K562 (cell line): ENCODE data around the gene KCNJ2. TPM values are rescaled to one million over a fixed set of nuclear protein-coding genes. Genes with fewer than 3 reads are reported as not detected.

Experiments used
- ATAC-seq: fragments of 200-7000 bp; cut with Tn5 transposase; 3 replicates; pipeline ENCODE4 v1.9.1; 2020; ENCODE audit warnings: moderate library complexity
- BruUV-seq: library from RNA; stranded (reverse); fragments of 400-500 nt; replicated peaks from 2 replicates; lab custom pipeline; 2021; lab: Mats Ljungman, UMichigan
- CTCF ChIA-PET: fragments of 300-600 bp; formaldehyde crosslinking; extraction: SDS; loops from one replicate; lab custom pipeline; 2021; ENCODE audit warnings: low intra/inter-chr PET ratio; lab: Yijun Ruan, JAX
- POLR2A ChIA-PET: fragments of 300-600, 350-650 bp; sonication (Branson Sonifier 250); formaldehyde crosslinking; extraction: SDS; loops from one replicate; lab custom pipeline; 2021; ENCODE audit warnings: antibody characterized with exemption, inconsistent platforms; lab: Yijun Ruan, JAX
- DNase-seq, 4 experiments: peaks; one replicate each; pipeline versions ENCODE4 v3.0.0 to v3.0.0-alpha.2; 2011 to 2018; ENCODE audit warnings: low spot score in 3 of 4, mixed read lengths in 3 of 4; ENCODE audit errors: extremely low read depth in 1 of 4
- FAIRE-seq: peaks from 2 replicates; lab custom pipeline; 2011; peaks lifted over from hg19 to GRCh38; lab: Jason Lieb, UNC
- H2AFZ ChIP-seq: 2 replicates; pipeline ENCODE4 v1.6.0; 2011; ENCODE audit warnings: low read depth, low read length, control low read depth, inconsistent platforms
- H3K27ac ChIP-seq: fragments of 200-600 bp; 3 replicates; pipeline ENCODE4 v1.8.0; 2011; ENCODE audit warnings: low read depth, mild to moderate bottlenecking, control low read depth, inconsistent platforms, low read length, moderate library complexity, mixed read lengths; ENCODE audit errors: extremely low read depth
- H3K27me3 ChIP-seq, 2 experiments: fragments of 300-600 bp in 1 of 2; 2 replicates in 1 of 2; 3 replicates in 1 of 2; pipeline versions ENCODE4 v1.6.0 to v1.8.0; 2011; ENCODE audit warnings: inconsistent platforms in 2 of 2, low read length in 2 of 2, mild to moderate bottlenecking in 1 of 2, mixed read lengths in 1 of 2, moderate library complexity in 1 of 2; ENCODE audit not compliant: control insufficient read depth in 2 of 2, insufficient read depth in 2 of 2
- H3K36me3 ChIP-seq: fragments of 300-600 bp; 3 replicates; pipeline ENCODE4 v1.8.0; 2011; ENCODE audit warnings: mild to moderate bottlenecking, low read length, inconsistent platforms; ENCODE audit not compliant: control insufficient read depth, insufficient read depth
- H3K4me1 ChIP-seq, 2 experiments: fragments of 200-600 bp in 1 of 2; replicated peaks in 1 of 2; 2 replicates in 1 of 2; 3 replicates in 1 of 2; pipeline versions ENCODE4 v1.5.1 to v1.8.0; 2011; ENCODE audit warnings: inconsistent platforms in 2 of 2, low read length in 2 of 2, mild to moderate bottlenecking in 1 of 2, mixed read lengths in 1 of 2, moderate library complexity in 1 of 2; ENCODE audit not compliant: control insufficient read depth in 2 of 2, insufficient read depth in 2 of 2
- H3K4me2 ChIP-seq: 2 replicates; pipeline ENCODE4 v1.6.1; 2011; ENCODE audit warnings: low read length, control low read depth, inconsistent platforms, mixed read lengths; ENCODE audit not compliant: insufficient read depth
- H3K4me3 ChIP-seq: fragments of 200-600 bp; sonication (generic), shearing (Covaris generic); 2 replicates; pipeline ENCODE4 v1.5.1; 2016; ENCODE audit warnings: control low read depth, inconsistent platforms
- H3K79me2 ChIP-seq: fragments of 200-600 bp; 3 replicates; pipeline ENCODE4 v1.8.0; 2011; ENCODE audit warnings: low read length, inconsistent platforms; ENCODE audit not compliant: control insufficient read depth, insufficient read depth
- H3K9ac ChIP-seq, 2 experiments: 2 replicates each; pipeline versions ENCODE4 v1.6.0 to v1.6.1; 2011; ENCODE audit warnings: low read depth in 2 of 2, low read length in 2 of 2, control low read depth in 1 of 2, inconsistent platforms in 1 of 2, mild to moderate bottlenecking in 1 of 2, mixed read lengths in 1 of 2; ENCODE audit not compliant: insufficient read depth in 1 of 2
- H3K9me1 ChIP-seq: one replicate; pipeline ENCODE4 v1.6.0; 2011; ENCODE audit warnings: inconsistent platforms, mild to moderate bottlenecking, low read length, moderate library complexity; ENCODE audit not compliant: control insufficient read depth, insufficient read depth
- H3K9me3 ChIP-seq: replicated peaks from 2 replicates; pipeline ENCODE4 v1.5.1; 2011; ENCODE audit warnings: low read depth, low read length, inconsistent platforms; ENCODE audit not compliant: control insufficient read depth, insufficient read depth
- H4K20me1 ChIP-seq: replicated peaks from 2 replicates; pipeline ENCODE4 v1.6.1; 2011; ENCODE audit warnings: low read length, inconsistent platforms, mixed read lengths; ENCODE audit not compliant: control insufficient read depth, insufficient read depth
- ASH1L ChIP-seq: fragments of 450-650 bp; IDR thresholded peaks from 2 replicates; pipeline ENCODE4 v1.6.1; 2018; ENCODE audit warnings: borderline replicate concordance, mild to moderate bottlenecking, low read depth; ENCODE audit not compliant: partially characterized antibody
- HMGN3 ChIP-seq: IDR thresholded peaks from 2 replicates; pipeline ENCODE4 v1.6.1; 2011; ENCODE audit warnings: borderline replicate concordance, low read depth, mild to moderate bottlenecking, mixed read lengths, low read length; ENCODE audit not compliant: insufficient read length; ENCODE audit errors: extremely low read depth
- NCOA6 ChIP-seq: fragments of 450-650 bp; IDR thresholded peaks from 2 replicates; pipeline ENCODE4 v1.6.1; 2017; ENCODE audit warnings: mild to moderate bottlenecking
- NFXL1 ChIP-seq: fragments of 450-650 bp; formaldehyde crosslinking; IDR thresholded peaks from 2 replicates; pipeline ENCODE4 v1.4.0; 2021; ENCODE audit warnings: mild to moderate bottlenecking
- ZBTB40 ChIP-seq, 2 experiments: fragments of 450-650 bp in 1 of 2; sonication (generic) in 1 of 2; formaldehyde crosslinking in 1 of 2; IDR thresholded peaks; 2 replicates each; pipeline versions ENCODE4 v1.7.1 to v1.9.0; 2016 to 2022; ENCODE audit warnings: inconsistent platforms in 1 of 2, mild to moderate bottlenecking in 1 of 2, missing genetic modification reagents in 1 of 2
- ZKSCAN8 ChIP-seq: fragments of 200-800 bp; sonication (Bioruptor generic); IDR thresholded peaks from 2 replicates; pipeline ENCODE4 v1.6.1; 2016; ENCODE audit warnings: missing genetic modification characterization, missing compliant biosample characterization
- ZNF347 ChIP-seq: fragments of 450-650 bp; formaldehyde crosslinking; IDR thresholded peaks from 2 replicates; pipeline ENCODE4 v1.4.0; 2020; ENCODE audit warnings: low read depth, mild to moderate bottlenecking, moderate library complexity
- WGBS: fragments of 100-300 bp; shearing (Covaris generic); methylation state at CpG from one replicate; pipeline ENCODE4 v1.1.6; 2016; ENCODE audit warnings: low coverage, mixed read lengths; ENCODE audit not compliant: insufficient coverage; ENCODE audit errors: missing lambda C conversion rate; 5-methylcytosine and 5-hydroxymethylcytosine counted together
- in situ Hi-C: fragments of 300-500 bp; cut with MboI; formaldehyde crosslinking; loops from 4 replicates; pipeline ENCODE4 v1.15.0; 2018; ENCODE audit warnings: inconsistent platforms, mixed read lengths
- intact Hi-C: fragments of 100-400 bp; cut with micrococcal nuclease; formaldehyde crosslinking; loops from 2 replicates; pipeline ENCODE4 v1.14.2; 2022
- polyA plus RNA-seq, 8 experiments: library from polyadenylated mRNA; depleted of rRNA in 4 of 8; stranded (reverse) in 5 of 8; unstranded in 3 of 8; fragments of >200 nt; fragmentation: Nextera tagmentation in 2 of 8; fragmentation: Illumina TruSeq in 1 of 8; extraction: Ambion mirVana in 2 of 8; extraction: Trizol in 1 of 8; gene quantifications; 2 replicates each; pipeline versions ENCODE4 v1.2.1 to v1.2.3, GENCODE V29; 2011 to 2014; ENCODE audit warnings: inconsistent platforms in 1 of 8, missing spikeins in 1 of 8
- total RNA-seq, 7 experiments: library from RNA; depleted of rRNA in 6 of 7; stranded (reverse); fragments of >200 nt in 6 of 7; fragmentation: Illumina TruSeq in 2 of 7; extraction: Trizol in 2 of 7; gene quantifications; 2 replicates each; pipeline versions ENCODE4 v1.2.1 to v1.2.3, GENCODE V29; 2011 to 2021; ENCODE audit warnings: low replicate concordance in 1 of 7

The KCNJ2 gene
- total and polyA plus RNA-seq, 9 of the 15 experiments (the other 6 are each of a cell fraction or from before 2014, with no cell fraction given), result not detected

- Histone ChIP-seq H3K4me2 (peak overlapping the region; percentile 0; the same call in 1 of the 2 replicates), H3K9ac (no peak overlapping the region), H4K20me1 (0 out of 2 replicates have a peak, but pooled peaks cover 4% of the 10 kb centered on the region), H3K27ac (0 out of 3 replicates have a peak overlapping the region, but pooled peaks have one; percentile 26), H3K4me3 (no peak overlapping the region), H3K4me1 (no peaks in the 10 kb centered on the region; a peak in 1 of 5 replicates), H2AFZ (peak overlapping the region; percentile 35), H3K79me2 (peaks cover 32% of the 10 kb centered on the region), H3K36me3 (peaks cover 15% of the 10 kb centered on the region; the same call in 1 of the 3 replicates), H3K9me3 (no peaks in the 10 kb centered on the region), H3K27me3 (no peaks in the 10 kb centered on the region), H3K9me1 (no peaks in the 10 kb centered on the region)
- ChIA-PET POLR2A (interaction anchor here (1.0 kb wide), 1 partner anchor 77 kb away, joined by 3 read pairs; no protein-coding TSS in a partner anchor), CTCF (no interaction called here)
- FAIRE-seq (peak; percentile 11), DNase-seq (no peak), ATAC-seq (no peak)
- in situ Hi-C loops, result no loop called here
- BruUV-seq, result no TSS peak
- 0 out of 2 replicates have a peak, but pooled peaks have one; percentile 2 for TF ChIP-seq ZKSCAN8 (CRISPR knock-in tag)
- TF ChIP-seq NCOA6, result no peak
- TF ChIP-seq ZBTB40 (IDR thresholded peaks at IDR 0.05), result no peak
- TF ChIP-seq ZBTB40 (CRISPR knock-in tag; IDR thresholded peaks at IDR 0.05), result no peak
- TF ChIP-seq ZNF347 (CRISPR knock-in tag), result no peak
- no peak for TF ChIP-seq ASH1L
- TF ChIP-seq NFXL1 (CRISPR knock-in tag), result no peak
- TF ChIP-seq HMGN3, result no peak
- 14% methylated on average over 3 of the region's 3 CpGs for WGBS
- intact Hi-C loops, result loop anchor here (10.0 kb wide), 1 partner anchor 235 kb away; no protein-coding TSS in a partner anchor
These were observed 39.0 kb upstream of the KCNJ2 start for GRCh38 chr17:70130289-70130688.
